Activated CD8-positive, alpha-beta T cell treated with anti-CD3 and anti-CD28 coated beads for 36 hours (primary cell): ENCODE data around the gene PIGB. TPM values are rescaled to one million over a fixed set of nuclear protein-coding genes. Genes with fewer than 3 reads are reported as not detected.

Experiments
- ATAC-seq: fragments of 200-7000 bp; cut with Tn5 transposase; one replicate; pipeline ENCODE4 v1.10.0; 2021; ENCODE audit warnings: mild to moderate bottlenecking, moderate library complexity
- CTCF ChIA-PET: fragments of 350-600 bp; sonication (Branson Sonifier 250); formaldehyde crosslinking; loops from one replicate; lab custom pipeline; 2021; ENCODE audit warnings: antibody characterized with exemption; lab: Charles Lee
- POLR2A ChIA-PET: fragments of 350-600 bp; sonication (Branson Sonifier 250); formaldehyde crosslinking; loops from one replicate; lab custom pipeline; 2021; ENCODE audit warnings: antibody characterized with exemption; lab: Charles Lee
- DNase-seq: peaks from one replicate; pipeline ENCODE4 v3.0.0-alpha.2; 2020
- H3K27ac Mint-ChIP-seq: one replicate; pipeline ENCODE4 v1.8.0; 2021; ENCODE audit warnings: mild to moderate bottlenecking, mixed read lengths
- H3K27me3 Mint-ChIP-seq: one replicate; pipeline ENCODE4 v1.8.0; 2021; ENCODE audit warnings: mixed read lengths
- H3K36me3 Mint-ChIP-seq: one replicate; pipeline ENCODE4 v1.8.0; 2021; ENCODE audit warnings: low read depth, mixed read lengths
- H3K4me1 Mint-ChIP-seq: one replicate; pipeline ENCODE4 v1.8.0; 2021; ENCODE audit warnings: low read depth, mixed read lengths
- H3K4me3 Mint-ChIP-seq: one replicate; pipeline ENCODE4 v1.8.0; 2021; ENCODE audit warnings: mild to moderate bottlenecking, moderate library complexity, mixed read lengths
- H3K9me3 Mint-ChIP-seq: one replicate; pipeline ENCODE4 v1.8.0; 2021; ENCODE audit warnings: mixed read lengths
- intact Hi-C: fragments of 100-400 bp; cut with micrococcal nuclease; formaldehyde crosslinking; loops from one replicate; pipeline ENCODE4 v1.10.0; 2022
- total RNA-seq, 2 experiments: library from RNA; stranded (reverse); gene quantifications; one replicate each; pipeline ENCODE4 v1.2.3, GENCODE V29; 2021
- TF ChIP-seq, protein P1 (sequence below): fragments of 200-600 bp; IDR thresholded peaks from one replicate; pipeline ENCODE4 v1.8.0; 2022; ENCODE audit warnings: antibody characterized with exemption, mild to moderate bottlenecking

The PIGB gene
- 10 to 100 TPM; 14.0 to 17.5 TPM for total RNA-seq

DNA sequence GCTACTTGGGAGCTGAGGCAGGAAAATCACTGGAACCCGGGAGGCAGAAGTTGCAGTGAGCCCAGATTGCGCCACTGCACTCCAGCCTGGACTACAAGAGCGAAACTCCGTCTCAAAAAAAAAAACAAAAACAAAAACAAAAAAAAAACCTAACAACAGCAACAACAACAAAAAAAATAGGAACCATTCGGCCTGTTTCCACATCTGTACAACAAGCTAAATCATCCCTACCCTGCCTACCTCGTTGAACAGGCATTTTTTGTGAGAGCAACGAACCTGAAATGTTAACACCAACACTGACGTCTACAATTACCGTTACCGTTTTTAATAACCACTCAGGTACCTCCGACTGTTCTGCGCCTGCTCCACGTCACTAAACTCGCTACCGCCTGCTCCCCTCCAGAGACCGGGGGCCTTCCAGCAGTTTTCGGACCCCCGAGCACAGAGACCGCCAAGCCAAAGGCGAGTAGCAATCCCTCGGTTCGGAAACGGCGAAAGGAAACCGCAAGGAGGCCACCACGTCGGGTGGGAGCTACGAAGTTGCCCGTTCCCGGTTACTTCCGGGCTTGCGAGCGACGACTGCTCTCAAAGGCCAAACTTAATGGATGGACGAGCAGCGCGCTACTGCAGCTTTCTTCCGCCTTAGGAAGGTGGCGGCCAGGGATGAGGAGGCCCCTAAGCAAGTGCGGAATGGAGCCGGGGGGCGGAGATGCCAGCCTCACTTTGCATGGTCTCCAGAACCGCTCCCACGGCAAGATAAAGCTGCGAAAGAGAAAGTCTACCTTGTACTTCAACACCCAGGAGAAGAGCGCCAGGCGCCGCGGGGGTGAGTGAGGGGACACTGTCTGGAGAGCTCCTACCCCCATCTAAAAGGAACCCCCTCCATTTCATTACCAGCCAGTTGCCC lies at the start of gene PIGB, which contains the start of gene PIGBOS1:
PIGB (plus strand) TSS at position 635 of the 907 bp plus-strand sequence; CDS start at position 664, 29 bp downstream.
PIGBOS1 (minus strand) TSS at position 536 of the 907 bp plus-strand sequence. CDS start 1,331 bp downstream, outside the sequence.
- DNase-seq (peak; percentile 88), ATAC-seq (peak; percentile 94)
- TF ChIP-seq, protein P1, sequence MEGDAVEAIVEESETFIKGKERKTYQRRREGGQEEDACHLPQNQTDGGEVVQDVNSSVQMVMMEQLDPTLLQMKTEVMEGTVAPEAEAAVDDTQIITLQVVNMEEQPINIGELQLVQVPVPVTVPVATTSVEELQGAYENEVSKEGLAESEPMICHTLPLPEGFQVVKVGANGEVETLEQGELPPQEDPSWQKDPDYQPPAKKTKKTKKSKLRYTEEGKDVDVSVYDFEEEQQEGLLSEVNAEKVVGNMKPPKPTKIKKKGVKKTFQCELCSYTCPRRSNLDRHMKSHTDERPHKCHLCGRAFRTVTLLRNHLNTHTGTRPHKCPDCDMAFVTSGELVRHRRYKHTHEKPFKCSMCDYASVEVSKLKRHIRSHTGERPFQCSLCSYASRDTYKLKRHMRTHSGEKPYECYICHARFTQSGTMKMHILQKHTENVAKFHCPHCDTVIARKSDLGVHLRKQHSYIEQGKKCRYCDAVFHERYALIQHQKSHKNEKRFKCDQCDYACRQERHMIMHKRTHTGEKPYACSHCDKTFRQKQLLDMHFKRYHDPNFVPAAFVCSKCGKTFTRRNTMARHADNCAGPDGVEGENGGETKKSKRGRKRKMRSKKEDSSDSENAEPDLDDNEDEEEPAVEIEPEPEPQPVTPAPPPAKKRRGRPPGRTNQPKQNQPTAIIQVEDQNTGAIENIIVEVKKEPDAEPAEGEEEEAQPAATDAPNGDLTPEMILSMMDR, result no peak
- CTCF ChIA-PET, result interaction anchor here (0.6 to 2.3 kb wide), 8 partner anchors 28 to 122 kb away, joined by 3 to 7 read pairs (median 4); partner anchors contain the start of genes CCPG1 and PIERCE2
- Mint-ChIP-seq H3K4me3 (peak within 1 kb of the TSS; percentile 91), H3K9me3 (no peaks in the 10 kb centered on the region), H3K36me3 (peaks cover 25% of the 10 kb centered on the region), H3K27me3 (no peaks in the 10 kb centered on the region), H3K4me1 (peaks cover 53% of the 10 kb centered on the region), H3K27ac (peak within 1 kb of the TSS; percentile 99)
- POLR2A ChIA-PET, result interaction anchor here (0.5 to 2.1 kb wide), 15 partner anchors 16 to 135 kb away, joined by 3 to 14 read pairs (median 3); partner anchors contain the start of genes CCPG1, PIERCE2 and RSL24D1
- intact Hi-C loops, result no loop called here

DNA sequence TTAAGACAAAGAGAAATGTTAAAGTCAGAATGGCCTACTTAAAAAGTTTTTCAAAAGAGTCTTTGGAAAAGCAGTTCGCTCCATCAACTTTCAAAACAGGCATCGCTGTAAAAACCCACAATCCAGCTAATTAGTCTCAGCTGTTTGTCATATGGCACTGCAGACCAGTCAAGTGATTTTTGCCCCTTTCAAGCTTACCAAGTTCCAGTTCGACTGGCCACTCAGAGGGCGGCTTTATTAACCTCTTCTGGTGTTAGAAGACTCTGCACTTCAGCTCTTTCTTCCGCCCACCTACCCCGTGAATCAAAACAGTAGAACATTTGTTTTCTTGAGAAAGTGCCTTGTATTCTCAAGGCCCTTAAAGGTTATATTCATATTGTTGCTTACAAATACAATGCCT lies 48.7 kb upstream of the PIGB start:
- DNase-seq, result peak; percentile 66
- TF ChIP-seq, protein P1, result no peak
- ChIA-PET POLR2A (interaction anchor here (1.2 to 1.9 kb wide), 5 partner anchors 13 to 33 kb away, joined by 4 to 8 read pairs (median 4); no protein-coding TSS in a partner anchor), CTCF (interaction anchor here (1.2 to 2.9 kb wide), 4 partner anchors 10 to 52 kb away, joined by 3 to 11 read pairs (median 4); no protein-coding TSS in a partner anchor)
- Mint-ChIP-seq H3K27ac (peak overlapping the region; percentile 99), H3K4me3 (peak overlapping the region; percentile 62), H3K9me3 (peaks cover 7% of the 10 kb centered on the region), H3K4me1 (peaks cover 88% of the 10 kb centered on the region), H3K27me3 (no peaks in the 10 kb centered on the region), H3K36me3 (peaks cover 82% of the 10 kb centered on the region)
- intact Hi-C loops, result no loop called here
- peak; percentile 7 for ATAC-seq

DNA sequence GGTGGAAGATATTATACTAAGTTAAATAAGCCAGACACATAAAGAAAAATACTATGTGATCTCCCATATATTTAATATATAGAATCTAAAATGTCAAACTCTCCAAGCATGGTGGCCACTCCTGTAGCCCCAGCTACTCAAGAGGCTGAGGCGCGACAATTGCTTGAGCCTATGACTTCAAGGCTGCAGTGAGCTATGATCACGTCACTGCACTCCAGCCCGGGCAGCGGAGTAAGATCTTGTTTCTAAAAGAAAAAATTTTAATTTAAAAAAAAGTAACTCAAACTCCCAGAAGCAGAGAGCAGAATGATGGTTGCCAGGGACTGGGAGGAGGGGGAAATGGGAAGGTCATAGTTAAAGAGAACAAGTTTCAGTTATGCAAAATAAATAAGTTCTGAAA lies 42.7 kb upstream of the PIGB start:
- intact Hi-C loops, result loop anchor here (5.0 kb wide), 1 partner anchor 34 kb away; no protein-coding TSS in a partner anchor
- POLR2A ChIA-PET, result interaction anchor here (1.1 to 5.1 kb wide), 7 partner anchors 8 to 79 kb away, joined by 3 to 30 read pairs (median 4); partner anchors contain the start of gene RSL24D1

DNA sequence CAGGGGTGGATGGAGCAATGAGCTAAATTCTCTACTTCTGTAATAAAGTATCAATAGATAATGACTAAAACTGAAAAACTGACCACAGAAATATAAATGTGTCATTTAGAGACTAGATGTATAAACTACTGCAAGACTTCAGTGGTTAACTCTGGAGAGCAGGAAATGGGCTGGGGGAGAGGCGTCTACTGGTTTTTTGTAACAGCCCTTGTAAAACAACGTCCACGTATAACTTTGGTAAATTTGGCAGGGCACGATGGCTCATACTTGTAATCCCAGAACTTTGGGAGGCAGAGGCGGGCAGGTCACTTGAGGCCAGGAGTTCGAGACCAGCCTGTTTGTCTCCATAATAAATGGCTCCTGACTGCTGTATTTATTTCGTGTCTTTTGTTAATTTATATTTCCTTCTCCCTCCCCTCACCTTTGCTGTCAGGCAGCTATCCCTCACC lies 41.9 kb upstream of the PIGB start:
- peaks cover 7% of the 10 kb centered on the region for H3K9me3 Mint-ChIP-seq
- CTCF ChIA-PET, result interaction anchor here (1.0 to 1.9 kb wide), 5 partner anchors 10 to 61 kb away, joined by 3 to 7 read pairs (median 4); no protein-coding TSS in a partner anchor
- H3K4me1 Mint-ChIP-seq, result peaks cover 83% of the 10 kb centered on the region
- peak overlapping the region; percentile 59 for H3K4me3 Mint-ChIP-seq
- H3K36me3 Mint-ChIP-seq, result peaks cover 66% of the 10 kb centered on the region
- ATAC-seq (peak; percentile 57), DNase-seq (peak; percentile 88)
- POLR2A ChIA-PET, result interaction anchor here (0.6 to 5.1 kb wide), 11 partner anchors 9 to 1207 kb away, joined by 3 to 30 read pairs (median 4); partner anchors contain the start of gene RSL24D1
- intact Hi-C loops, result loop anchor here (5.0 kb wide), 1 partner anchor 35 kb away; no protein-coding TSS in a partner anchor
- H3K27ac Mint-ChIP-seq, result peak overlapping the region; percentile 98
- no peaks in the 10 kb centered on the region for H3K27me3 Mint-ChIP-seq
- TF ChIP-seq, protein P1, result no peak

More for the DNA sequence above, 42.7 kb upstream of the PIGB start:
- Mint-ChIP-seq H3K4me1 (peaks cover 81% of the 10 kb centered on the region), H3K4me3 (no peak overlapping the region), H3K36me3 (peaks cover 66% of the 10 kb centered on the region), H3K9me3 (peaks cover 7% of the 10 kb centered on the region), H3K27ac (peak overlapping the region; percentile 98), H3K27me3 (no peaks in the 10 kb centered on the region)
- CTCF ChIA-PET, result interaction anchor here (1.0 to 1.9 kb wide), 5 partner anchors 9 to 60 kb away, joined by 3 to 7 read pairs (median 4); no protein-coding TSS in a partner anchor
- DNase-seq (no peak), ATAC-seq (no peak)
- TF ChIP-seq, protein P1, result no peak
